Measurements from ENCODE around the gene SCIN.

- no peak for TF ChIP-seq CTCF (optimal IDR thresholded peaks at IDR 0.05 in 1 of 3, IDR thresholded peaks at IDR 0.05 in 1 of 3, conservative IDR thresholded peaks at IDR 0.05 in 1 of 3; ENCODE audit: extremely low read depth in 1 of 3, insufficient read depth in 2 of 3, low read length in 3 of 3)
- TF ChIP-seq EZH2 (IDR thresholded peaks at IDR 0.05; ENCODE audit: low read length) = no peak
These were observed 78.3 kb downstream of the SCIN start for GRCh38 chr7:12648704-12649261.
